SIG-M5 treated with dmso at 0.1 percent for 504 hours (cell line): ENCODE results near the gene PLEKHB2.
"Not testable (repeated sequence)": the region's sequence is repeated elsewhere in the genome, so short reads cannot be mapped to it uniquely, and the experiment has no call there.

Experiments
- DNase-seq: peaks from one replicate; lab custom pipeline; 2025; ENCODE audit not compliant: unreplicated experiment; lab: John Stamatoyannopoulos, UW

Gene PLEKHB2

GRCh38 chr2:131142849-131143248 lies 37.7 kb downstream of the PLEKHB2 start:
- DNase-seq: no peak

- DNase-seq: no peak
Measured at GRCh38 chr2:131143803-131144202, 38.7 kb downstream of the PLEKHB2 start.

GRCh38 chr2:131145040-131145439 lies 39.9 kb downstream of the PLEKHB2 start:
- DNase-seq: no peak

- DNase-seq: no peak
Measured at GRCh38 chr2:131146231-131146630, 41.1 kb downstream of the PLEKHB2 start.

GRCh38 chr2:131146749-131147148 lies 41.6 kb downstream of the PLEKHB2 start:
- DNase-seq: no peak

GRCh38 chr2:131148426-131148825 lies 43.3 kb downstream of the PLEKHB2 start:
- DNase-seq: no peak

- DNase-seq: not testable (repeated sequence)
Measured at GRCh38 chr2:131150109-131150508, 45.0 kb downstream of the PLEKHB2 start.

GRCh38 chr2:131151398-131151797 lies 46.3 kb downstream of the PLEKHB2 start:
- DNase-seq: no peak

GRCh38 chr2:131152074-131152473 lies 46.9 kb downstream of the PLEKHB2 start:
- no peak for DNase-seq

GRCh38 chr2:131153529-131153928 lies 48.4 kb downstream of the PLEKHB2 start:
- DNase-seq: no peak

GRCh38 chr2:131154071-131154531 lies 49.0 kb downstream of the PLEKHB2 start:
- DNase-seq: peak; percentile 77

GRCh38 chr2:131154647-131155046 lies 49.5 kb downstream of the PLEKHB2 start:
- no peak for DNase-seq

GRCh38 chr2:131155208-131155855 lies 50.2 kb downstream of the PLEKHB2 start:
- DNase-seq: no peak

- no peak for DNase-seq
Measured at GRCh38 chr2:131156452-131157149, 51.5 kb downstream of the PLEKHB2 start.

GRCh38 chr2:131165562-131165961 lies 60.4 kb downstream of the PLEKHB2 start:
- not testable (repeated sequence) for DNase-seq

GRCh38 chr2:131168538-131168937 lies 63.4 kb downstream of the PLEKHB2 start:
- DNase-seq: no peak

- DNase-seq: not testable (repeated sequence)
Measured at GRCh38 chr2:131178050-131178449, 72.9 kb downstream of the PLEKHB2 start.

GRCh38 chr2:131178721-131179418 lies 73.7 kb downstream of the PLEKHB2 start:
- DNase-seq: not testable (repeated sequence)

- not testable (repeated sequence) for DNase-seq
Measured at GRCh38 chr2:131181451-131181850, 76.3 kb downstream of the PLEKHB2 start.

GRCh38 chr2:131193421-131193820 lies 88.3 kb downstream of the PLEKHB2 start:
- DNase-seq: not testable (repeated sequence)

GRCh38 chr2:131196186-131196585 lies 91.0 kb downstream of the PLEKHB2 start:
- not testable (repeated sequence) for DNase-seq
